HG02973 (cell line): Measurements from ENCODE around the gene KCNIP4.

Experiments
- ATAC-seq: cut with Tn5 transposase; IDR thresholded peaks from one replicate; pipeline ENCODE4 v1.9.1; 2021; ENCODE audit warnings: moderate library complexity; ENCODE audit not compliant: unreplicated experiment

The KCNIP4 gene

DNA sequence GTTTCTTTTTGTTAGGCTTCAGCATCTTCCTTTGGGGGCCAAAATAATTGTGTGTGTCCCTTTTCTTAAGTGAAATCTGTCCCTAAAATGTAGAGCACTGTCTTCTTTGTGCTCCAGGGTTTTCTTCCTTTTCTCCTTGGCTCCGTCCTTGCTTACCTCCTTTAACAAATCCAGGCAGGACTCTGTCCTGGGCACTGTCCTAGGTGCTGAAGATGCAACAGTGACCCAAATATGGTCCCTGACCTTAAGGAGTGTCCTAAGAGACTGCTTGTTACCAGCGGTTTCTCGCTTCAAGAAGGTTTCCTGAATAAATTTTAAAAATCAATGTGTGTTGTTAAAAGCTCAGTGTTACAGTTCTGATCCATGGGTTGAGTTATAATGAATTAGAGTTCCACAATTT is 471.8 kb downstream of the KCNIP4 start:
- no peak for ATAC-seq

DNA sequence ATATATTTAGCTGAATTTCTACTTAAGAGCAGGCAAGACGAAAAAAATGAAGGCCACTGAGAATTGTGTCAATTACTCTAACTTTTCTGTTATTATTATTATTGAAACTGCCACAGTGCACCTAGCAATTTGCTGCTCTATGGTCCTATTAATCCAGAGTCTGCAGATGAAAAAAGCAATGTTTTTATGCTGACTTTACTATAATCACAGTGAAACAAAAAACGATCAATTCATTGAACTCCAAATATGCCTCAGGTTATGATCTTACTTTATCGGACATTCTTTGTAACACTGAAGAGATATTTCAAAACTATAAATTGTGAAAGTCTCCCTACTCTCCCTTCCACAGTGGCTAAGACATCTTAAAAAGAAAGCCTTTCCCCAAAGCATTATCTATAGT is 474.4 kb downstream of the KCNIP4 start:
- no peak for ATAC-seq

DNA sequence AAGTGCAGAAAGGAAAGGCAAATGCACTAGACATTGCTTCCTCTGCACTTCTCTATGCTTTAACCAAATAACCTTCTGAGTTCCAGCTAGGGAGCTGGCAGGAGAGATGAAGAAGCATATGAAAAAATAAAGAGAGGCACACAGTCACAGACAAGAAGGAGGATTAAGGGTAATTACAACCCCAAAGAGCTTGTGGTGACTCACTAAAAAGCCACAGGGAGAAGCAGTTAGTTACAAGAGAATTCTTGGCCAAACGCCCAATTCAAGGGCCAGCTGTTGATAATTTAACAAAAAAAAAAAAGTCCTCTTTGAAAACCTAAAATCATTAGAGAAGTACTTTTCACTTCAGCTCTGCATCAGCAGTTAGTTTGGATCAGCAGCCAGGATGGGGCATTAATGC is 478.0 kb downstream of the KCNIP4 start:
- ATAC-seq, result no peak

DNA sequence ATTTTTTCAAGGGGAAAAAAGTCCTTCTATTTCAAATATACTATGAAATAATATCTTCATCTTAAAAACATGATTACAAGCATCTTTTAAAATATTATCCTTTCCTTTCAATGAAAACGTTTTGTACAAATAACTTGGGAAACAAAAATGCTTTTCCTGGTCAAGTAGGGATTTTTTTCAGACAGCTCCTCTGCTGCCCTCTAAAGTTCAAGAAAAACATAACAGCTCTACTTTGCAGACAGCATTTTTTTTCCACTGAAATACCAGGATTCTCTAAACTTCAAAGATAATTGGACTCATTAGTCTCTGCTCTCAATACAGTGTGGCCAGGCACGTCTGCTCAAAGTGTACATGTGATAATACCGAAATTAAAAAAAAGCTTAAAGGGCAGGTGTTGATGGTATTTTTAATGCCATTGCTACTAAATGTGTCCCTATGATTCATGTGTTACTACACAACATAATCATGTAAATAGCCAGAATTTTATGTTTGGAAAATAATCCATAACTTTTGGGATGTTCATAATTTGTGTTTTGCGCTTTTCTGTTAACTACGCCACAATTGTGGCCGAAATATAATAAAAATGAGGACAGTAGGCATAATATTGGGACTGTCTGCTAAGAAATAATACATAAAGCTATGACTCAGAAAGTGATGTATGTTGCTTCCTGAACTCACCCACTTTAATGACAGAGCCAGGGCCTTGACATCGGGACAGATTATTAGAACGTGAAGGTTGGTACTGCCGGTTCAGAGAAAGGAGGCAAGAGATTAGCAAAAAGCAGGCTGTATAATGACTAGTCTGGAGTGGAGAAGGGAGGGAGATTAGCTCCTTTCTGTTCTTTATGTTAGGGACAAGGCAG is 478.9 kb downstream of the KCNIP4 start:
- ATAC-seq, result no peak

DNA sequence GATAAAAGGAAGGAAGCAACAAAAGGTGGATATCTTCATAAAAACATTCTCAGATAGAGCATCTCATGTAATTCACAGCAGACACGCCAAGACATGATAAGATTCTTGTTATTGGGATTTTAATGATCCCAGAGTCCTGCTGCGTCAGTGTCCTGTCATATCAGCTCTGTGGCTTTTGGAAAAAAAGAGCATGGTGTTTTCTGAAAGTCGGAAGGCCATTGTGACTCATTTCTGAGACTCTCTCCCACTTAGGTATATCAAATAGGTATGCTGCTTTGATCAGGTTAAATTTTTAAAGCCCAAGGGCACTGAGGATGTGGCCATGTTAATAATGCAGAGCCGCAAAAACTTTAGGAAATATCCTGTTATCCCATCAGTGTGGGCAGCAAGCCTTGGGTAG is 481.0 kb downstream of the KCNIP4 start:
- no peak for ATAC-seq

DNA sequence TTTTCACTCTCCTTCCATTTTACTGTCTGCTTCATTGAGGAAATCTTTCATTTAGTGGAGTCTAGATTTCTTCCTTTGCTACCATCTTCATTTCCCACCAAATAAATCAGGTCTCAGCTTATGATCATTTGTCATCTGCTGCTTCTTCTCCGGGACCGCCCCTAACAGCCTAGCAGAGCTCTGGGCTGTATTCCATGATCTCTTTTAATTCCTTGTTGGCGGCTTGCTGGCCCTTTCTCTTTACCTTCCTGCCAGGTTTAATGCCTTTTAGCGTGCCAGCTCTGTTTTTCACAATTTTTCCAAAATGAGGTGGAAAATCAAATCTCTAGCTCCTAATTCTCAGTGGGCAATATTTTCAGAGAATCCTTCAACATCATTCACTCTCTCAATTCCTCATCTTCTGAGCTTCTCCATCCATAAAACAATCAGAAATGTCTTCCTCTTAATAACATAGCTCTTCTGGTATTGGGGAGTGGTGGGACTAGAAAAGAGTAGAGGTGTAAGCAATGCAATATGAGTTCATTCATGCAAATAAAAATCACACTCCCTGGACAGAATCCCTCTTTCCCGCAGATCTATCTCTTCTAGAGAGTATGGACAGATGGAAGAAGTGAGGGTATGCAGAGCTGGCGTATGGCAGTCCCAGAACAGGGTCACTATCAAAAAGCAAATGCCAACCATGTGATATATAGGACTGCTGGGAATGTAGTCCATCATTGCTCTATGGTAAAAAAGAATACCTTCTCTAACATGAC is 491.3 kb downstream of the KCNIP4 start:
- no peak for ATAC-seq

DNA sequence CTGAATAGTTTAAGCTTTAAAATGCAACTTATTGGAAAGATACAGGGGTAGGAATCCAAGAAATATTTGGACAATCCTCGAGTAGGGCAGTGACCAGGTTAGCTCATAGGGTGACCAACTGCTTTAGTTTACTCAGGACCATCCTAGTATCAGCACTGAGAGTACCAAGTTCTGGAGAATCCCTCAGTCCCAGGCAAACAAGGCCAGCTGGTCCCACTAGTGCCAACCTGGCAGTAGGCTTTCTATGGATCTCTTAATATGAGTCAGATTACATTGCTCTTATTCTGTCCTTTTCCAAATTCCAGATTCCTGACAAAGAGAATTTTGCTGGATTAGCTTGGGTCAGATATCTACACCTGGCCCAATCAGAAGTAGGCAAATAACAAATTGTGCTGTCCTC is 493.7 kb downstream of the KCNIP4 start:
- ATAC-seq, result no peak

DNA sequence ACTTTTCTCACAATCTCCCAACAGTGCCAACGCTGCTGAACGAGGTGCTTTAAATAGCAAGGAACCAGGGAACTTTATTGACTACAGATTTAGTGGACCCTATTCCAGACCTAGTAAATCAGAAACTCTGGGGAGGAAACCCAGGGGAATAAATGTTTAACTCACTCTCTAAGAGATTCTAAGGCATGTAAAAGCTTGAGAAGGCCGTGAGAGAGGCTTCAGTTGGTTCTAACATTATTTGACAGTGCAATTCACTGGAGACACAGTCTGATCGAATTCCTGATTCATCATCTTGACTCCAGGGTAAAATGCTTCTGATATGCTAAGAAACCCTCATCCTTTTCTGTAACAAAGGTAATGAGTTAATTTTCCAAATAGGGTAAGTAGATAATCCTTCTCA is 494.4 kb downstream of the KCNIP4 start:
- no peak for ATAC-seq

DNA sequence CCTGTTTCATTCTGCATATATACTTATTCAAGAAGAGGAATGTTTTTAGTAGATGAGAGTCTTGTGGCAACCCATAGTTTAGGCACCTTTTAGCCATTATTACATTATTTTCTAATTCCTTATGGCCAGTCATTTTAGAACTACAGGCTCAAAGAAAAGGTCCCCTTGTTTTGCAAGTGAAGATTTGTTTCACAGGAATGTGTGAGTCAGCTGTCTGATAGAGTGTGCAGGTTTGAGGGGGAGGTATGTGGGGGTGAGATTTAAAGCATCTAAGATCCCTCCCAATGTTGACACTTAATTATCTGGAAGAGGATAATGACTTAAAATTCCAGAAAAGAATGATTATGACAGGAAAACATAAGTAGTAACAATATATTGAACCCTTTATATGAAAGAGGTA is 495.6 kb downstream of the KCNIP4 start:
- no peak for ATAC-seq

DNA sequence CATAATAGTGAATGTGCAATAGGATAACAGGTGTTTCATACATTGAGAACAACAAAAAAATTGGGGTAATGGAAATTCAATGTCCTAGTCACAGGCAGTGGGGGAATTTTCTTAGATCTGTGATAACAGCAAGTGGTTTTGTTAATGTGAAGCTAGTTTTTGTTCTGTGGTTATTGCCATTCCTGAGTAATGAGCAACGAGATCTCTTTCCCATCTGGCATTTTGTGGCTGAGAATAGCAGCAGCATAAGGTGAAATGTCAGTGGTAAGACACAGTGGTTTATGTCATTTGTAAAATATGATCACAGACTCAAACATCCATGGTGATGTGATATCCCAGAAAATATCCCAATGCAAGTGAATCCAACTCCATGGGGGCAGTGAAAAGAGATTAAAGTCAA is 497.5 kb downstream of the KCNIP4 start:
- no peak for ATAC-seq

DNA sequence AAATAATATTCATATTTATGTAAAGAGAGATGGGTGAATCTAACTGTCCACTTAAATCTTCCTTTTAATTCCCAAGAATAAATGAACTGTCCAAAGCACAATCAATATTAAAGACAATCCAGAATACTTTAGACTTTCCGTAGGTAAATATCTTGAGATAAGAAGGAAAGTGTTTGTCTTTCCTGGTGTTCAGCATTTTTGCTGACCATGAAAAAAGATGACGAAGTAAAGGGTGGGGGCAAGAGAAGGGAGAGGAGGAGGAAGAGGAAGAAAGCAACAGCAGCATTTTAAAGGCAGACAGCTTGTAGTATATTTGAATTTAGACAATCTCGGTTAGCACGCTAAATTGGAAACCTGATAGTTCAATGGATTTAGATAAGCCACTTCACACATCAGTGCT is 498.2 kb downstream of the KCNIP4 start:
- no peak for ATAC-seq

DNA sequence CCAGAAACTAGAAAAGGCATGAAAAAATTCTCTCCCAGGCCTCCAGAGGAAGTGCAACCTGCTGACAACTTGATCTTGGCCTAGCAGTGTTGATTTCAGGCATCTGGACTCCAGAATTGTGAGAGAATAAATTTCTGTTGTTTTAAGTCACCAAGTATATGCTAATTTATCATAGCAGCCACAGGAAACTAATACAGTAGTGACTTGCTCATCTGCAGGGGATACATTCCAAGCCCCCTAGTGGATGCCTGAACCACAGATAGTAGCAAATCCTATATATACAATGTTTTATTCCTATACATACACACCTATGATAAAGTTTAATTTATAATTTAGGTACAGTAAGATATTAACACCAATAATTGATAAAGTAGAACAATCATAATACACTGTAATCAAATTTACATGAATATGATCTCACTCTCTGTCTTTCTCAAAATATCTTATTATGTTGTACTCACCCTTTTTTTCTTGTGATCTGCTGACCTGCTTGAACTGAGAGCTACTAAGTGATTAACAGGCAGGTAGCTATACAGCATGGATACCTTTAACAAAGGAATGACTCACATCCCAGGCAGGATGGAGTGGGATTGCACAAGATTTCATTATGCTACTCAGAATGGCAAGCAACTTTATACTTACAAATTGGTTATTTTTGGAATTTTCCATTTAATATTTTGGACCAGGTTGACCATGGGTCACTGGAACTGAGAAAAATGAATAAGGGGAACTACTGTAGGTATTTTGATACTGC is 501.1 kb downstream of the KCNIP4 start:
- no peak for ATAC-seq

DNA sequence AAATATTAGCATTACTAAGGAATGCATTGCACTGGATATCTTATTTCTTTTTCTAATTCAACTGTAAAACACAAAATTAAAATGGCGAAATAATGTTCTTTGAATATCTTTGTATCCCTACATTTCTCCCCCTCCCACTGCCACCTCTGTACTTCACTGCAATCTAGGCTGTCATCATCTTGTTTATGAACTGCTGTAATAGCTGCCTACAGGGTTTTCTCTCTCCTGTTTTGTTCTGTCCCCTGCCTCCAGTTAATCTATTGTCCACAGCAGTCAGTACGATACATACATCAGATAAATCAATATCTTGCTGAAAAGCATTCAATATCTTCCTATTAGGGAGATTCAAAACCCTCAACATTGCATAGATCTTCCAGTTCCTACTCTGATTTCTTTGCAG is 528.4 kb downstream of the KCNIP4 start:
- ATAC-seq, result no peak

DNA sequence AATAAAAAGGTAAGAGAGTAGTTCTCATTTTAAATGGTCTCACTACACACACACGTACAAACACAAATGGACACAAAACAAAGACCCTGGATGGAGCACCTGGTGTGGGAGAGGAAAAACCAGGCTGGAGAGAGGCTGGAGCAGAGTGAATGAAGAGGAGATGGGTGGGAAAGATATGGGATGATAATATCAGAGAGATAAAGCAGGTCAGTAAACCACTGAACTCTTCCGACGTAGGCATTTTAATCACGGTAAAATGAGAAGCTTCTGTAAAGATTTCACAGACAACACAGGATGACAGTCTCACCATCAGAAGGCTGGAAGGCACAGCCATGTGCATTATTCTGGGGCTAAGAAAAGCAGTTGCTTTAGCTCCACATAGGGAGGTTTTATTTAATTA is 532.8 kb downstream of the KCNIP4 start:
- ATAC-seq, result no peak

DNA sequence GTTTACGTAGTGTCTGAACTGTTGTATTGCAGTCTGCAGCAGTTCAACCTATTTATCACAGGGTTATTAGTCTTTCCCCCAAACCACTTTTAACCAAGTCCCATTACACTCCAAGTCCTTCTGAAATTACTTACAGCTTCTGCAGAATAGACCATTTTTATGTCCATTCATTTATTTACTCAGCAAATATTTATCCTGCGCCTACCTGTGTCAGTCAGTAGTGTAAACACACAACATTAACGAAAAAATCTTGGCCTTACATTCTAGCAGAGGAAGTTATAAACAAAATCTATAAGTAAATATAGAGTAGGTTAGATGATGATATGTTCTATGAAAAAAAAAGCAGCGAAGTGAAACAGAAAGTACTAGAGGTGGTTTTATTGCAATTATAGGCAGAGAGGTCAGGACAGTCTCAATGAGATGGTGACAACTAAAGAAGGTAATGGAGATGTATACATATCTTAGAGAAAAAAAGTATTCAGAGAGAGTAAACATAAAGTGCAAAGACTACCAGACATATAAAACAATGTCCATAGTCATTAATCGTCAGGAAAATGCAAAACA is 534.7 kb downstream of the KCNIP4 start:
- no peak for ATAC-seq

DNA sequence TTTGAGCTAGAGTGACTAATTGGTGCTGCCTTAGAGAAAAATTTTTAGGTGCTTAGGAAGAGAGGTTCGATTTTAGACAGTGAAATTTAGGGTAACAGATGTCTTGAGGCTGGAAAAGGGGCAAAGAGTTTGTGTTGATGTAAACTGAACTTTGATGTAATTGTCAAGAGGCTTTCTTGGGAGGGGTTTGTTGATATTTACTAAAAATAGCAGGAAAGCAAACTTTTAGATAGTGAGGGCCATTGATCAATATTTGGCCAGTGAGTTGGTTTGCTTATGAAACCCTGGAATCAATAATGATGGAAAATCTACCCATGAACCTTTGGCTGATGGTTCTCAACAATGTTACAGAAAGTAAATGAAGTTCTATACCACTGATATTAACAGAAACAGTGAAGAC is 537.5 kb downstream of the KCNIP4 start:
- no peak for ATAC-seq

DNA sequence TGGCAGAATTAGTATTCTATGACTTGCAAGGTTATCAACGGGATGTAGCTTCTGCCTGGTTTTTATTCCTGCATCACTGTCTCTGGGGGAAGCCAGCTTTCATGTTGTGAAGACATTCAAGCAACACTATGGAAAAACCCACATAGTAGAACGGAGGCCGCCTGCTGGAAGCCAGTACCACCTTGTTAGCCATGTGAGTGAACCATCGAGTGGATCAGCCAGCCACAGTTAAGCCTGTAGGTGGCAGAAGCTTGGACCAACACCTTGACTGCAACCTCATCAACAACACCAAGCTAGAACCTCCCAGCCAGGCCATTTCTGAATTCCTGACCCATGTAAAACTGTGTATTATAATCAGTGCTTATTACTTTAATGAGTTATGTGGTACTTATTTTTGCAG is 538.2 kb downstream of the KCNIP4 start:
- no peak for ATAC-seq

DNA sequence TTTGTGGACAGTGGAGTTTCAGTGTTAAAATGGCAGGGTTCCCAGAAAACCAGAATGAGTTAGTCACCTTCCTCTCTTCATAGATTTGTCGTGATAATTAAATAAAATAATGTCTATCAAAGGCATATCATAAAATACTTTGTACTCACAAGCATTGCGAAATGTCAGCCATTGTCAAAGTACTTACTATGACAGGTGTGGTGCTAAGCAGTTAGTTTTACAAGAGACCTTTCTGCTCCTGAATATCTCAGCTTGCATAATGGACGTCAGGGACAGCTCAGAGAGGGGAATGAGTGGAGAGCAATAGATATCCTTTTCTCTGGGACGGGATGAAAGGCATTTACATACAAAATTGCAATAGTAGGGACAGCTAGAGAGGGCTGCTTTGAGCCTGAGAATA is 560.9 kb downstream of the KCNIP4 start:
- ATAC-seq, result no peak

DNA sequence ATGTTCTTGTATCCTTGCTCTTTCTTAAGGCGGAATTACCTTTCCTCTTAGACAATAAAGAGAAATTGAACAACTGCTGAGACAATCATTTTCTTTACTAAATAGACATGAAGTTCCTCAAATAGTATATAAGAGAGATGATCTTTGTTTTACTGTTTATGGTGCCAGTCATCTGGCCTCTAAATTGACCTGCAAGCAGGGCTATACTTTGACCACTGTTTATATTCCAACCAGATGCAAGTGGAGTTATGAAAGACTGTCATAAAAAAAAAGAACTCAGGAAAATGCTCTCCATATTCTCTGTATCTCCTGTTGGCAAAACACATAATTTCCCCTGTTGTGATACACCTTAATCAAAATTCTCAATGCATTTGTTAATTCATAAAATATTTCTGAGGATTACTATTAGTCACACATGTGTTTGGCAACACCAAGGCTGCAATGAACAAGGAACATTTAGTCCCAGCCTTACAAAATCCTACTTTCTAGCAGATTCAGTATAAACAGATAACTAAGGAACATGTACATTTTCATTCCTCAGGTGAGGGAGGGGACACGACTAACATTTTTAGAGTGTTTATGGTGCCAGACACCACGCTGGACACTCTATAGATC is 562.3 kb downstream of the KCNIP4 start:
- ATAC-seq, result no peak

DNA sequence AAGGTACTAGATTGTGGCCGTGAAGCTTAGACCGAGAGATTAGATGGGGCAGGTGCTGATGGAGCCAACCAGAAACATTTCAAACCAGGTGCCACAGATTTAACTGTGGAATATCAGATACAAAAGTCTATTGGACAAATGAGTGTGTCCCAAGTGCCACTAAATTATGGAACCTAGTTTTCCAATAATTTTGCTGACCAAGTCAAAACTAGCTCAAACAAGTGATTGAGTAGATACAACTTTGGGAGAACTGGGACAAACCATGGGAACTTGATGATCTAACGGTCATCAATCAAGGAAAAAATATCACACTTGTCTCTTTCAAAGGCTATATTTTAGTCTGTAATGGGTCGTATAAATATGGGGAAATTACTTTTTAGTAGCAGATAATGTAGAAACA is 562.9 kb downstream of the KCNIP4 start:
- ATAC-seq, result no peak

DNA sequence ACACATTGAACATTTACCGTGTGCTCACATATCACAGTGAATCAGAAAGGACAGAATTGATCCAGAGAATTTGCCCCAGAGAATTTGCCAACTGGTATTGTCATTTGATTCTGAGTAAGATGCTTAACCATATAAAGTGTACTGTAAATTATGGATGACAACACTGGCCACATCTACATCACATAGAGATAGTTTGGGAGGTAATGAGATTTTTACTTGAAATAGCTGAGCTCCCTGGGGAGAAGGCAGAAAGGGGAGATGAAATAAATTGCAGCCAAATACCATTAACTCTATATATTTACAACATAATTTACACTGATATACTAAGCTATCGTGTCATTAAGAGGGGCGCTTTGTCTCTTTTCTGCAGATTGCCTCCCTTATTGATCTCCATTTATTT is 564.0 kb downstream of the KCNIP4 start:
- ATAC-seq, result no peak
